ENCODE results near the gene OPN1LW.
"Not testable (repeated sequence)": the region's sequence is repeated elsewhere in the genome, so short reads cannot be mapped to it uniquely, and the experiment has no call there.

OPN1LW gene

DNA sequence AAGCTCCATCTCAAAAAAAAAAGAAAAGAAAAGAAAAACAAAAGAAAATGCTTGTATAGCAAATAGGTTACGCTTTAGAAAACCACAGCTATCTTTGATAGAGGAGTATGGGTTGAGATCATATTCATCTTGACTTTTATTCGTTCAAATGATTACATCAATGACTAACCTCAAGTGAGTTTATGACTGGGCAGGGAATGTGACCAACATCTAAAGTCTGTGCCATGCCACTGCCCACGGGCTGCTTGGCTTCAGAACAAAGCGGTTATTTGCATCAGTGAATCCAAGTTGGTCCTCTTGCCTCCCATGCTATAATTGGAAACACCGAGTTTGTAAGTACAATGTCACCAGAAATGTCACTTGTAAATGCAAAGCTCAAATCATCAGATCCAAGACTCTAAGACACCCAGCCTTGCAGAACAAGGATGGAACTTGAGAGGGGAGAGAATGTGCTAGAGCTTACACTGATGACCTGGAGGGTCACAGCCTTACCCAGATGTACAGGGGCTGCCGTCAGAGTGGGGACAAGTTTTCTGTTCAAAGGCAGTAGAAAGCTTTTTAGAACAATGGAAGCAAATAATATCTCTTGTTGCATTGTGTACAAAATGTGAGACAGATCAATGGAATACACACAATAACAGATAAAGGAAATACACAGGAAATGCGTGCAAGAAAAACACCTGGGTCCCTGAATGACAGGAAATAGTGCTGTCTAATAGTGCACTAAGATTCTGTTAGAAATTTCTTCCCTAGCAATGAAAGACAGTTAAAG is 8.4 kb upstream of the OPN1LW start:
- no peak for FAIRE-seq

DNA sequence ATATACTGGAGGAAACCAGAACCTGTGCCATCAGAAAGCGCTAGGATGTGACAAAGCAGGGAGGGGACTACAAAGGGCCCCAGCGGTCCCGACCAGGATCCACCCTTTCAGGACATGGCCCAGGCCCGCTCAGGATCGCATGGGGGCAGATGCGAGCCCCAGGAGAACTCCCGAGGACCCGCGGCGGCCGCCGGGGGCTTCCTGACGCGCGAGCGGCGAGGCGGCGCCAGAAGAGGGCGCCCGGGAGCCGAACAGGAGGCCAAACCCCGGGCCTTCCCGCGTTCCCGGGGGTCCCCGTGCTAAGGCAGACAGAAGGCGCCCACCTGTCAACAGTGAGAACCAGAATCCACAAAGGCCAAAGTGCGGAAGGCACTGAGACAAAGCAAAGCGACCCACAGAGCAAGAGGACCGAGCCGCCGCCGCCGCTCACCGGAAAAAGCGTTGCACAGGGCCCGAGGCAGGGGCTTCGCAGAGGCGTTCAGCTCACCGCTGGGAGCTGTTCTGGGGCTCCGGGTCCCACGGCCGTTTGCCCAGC is 7.3 kb upstream of the OPN1LW start:
- no peak for FAIRE-seq

DNA sequence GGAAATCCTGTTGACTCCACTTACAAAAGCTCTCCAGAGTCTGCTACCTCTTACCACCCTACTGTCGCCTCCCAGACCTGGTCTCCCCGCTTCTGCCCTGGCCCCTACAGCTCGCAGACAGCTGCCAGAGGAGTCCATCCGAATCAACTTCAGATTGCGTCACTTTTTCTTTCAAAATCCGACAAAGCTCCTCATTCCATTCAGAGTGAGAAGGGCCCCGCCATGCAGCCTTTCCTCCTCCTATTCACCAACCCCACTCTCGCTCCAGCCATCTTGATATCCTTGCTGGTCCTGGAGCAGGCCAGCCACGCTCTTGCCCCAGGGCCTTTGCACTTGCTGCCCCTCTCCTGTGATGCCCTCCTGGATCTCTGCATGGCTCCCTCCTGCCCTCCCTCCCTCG is 5.2 kb upstream of the OPN1LW start:
- FAIRE-seq: no peak

DNA sequence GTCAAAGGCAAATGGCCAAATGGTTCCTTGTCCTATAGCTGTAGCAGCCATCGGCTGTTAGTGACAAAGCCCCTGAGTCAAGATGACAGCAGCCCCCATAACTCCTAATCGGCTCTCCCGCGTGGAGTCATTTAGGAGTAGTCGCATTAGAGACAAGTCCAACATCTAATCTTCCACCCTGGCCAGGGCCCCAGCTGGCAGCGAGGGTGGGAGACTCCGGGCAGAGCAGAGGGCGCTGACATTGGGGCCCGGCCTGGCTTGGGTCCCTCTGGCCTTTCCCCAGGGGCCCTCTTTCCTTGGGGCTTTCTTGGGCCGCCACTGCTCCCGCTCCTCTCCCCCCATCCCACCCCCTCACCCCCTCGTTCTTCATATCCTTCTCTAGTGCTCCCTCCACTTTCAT is 3.8 kb upstream of the OPN1LW start:
- no peak for FAIRE-seq

DNA sequence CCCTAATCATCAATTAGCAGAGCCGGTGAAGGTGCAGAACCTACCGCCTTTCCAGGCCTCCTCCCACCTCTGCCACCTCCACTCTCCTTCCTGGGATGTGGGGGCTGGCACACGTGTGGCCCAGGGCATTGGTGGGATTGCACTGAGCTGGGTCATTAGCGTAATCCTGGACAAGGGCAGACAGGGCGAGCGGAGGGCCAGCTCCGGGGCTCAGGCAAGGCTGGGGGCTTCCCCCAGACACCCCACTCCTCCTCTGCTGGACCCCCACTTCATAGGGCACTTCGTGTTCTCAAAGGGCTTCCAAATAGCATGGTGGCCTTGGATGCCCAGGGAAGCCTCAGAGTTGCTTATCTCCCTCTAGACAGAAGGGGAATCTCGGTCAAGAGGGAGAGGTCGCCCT is 3.3 kb upstream of the OPN1LW start:
- no peak for FAIRE-seq

DNA sequence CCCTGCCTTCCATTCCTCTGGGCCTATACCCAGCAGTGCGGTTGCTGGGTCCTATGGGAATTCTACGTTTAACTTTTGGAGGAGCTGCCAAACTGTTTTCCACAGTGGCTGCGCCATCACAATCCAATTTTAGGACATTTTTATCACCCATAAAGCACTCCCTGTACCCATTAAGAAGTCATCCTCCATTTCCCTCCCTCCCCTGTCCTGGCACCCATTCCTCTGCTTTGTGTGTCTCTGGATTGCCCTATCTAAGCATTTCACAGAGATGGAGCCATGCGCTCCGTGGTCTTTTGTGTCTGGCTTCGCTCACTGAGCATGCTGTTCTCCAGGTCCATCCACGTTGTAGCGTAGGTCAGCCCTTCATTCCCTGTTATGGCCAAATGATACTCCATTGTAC is 1.7 kb upstream of the OPN1LW start:
- FAIRE-seq: no peak

DNA sequence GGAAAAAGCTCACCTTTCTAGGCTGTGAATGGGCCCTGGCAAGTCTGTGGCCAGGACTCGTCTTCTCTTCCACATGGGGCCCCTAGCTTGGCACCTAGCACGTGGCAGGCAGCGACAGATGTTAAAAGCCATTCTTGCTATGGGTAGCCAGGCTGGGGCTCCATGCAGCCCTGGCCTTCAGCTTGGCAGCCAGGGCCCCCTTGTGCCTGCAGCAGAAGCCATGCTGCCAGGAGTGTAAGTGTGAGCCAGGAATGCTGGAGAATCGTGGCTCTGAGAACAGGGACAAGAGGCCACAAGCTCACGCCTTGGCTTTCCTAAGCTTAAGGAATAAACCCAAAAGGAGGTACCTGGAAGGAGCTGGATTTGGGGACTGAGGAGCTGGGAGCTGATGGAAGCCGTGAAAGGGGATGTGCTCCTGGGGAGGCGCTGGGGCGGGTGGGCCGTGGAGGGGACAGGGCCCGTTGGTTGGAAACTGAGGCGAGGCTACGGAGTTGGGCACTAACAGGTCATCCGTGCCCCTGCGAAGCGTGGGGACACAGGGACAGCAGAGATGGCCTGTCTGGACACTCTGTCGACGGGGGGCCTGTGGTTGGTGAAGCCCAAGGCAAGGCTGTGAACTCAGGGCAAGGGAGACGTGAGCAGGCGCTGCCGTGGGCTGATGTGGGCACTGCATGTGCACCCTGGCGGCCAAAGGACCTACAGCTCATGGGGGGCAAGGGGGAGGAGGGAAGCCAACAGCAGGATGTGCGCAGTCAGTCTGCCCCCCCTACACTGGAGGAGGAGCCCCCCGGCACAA is 895 bp upstream of the OPN1LW start:
- no peak for FAIRE-seq

DNA sequence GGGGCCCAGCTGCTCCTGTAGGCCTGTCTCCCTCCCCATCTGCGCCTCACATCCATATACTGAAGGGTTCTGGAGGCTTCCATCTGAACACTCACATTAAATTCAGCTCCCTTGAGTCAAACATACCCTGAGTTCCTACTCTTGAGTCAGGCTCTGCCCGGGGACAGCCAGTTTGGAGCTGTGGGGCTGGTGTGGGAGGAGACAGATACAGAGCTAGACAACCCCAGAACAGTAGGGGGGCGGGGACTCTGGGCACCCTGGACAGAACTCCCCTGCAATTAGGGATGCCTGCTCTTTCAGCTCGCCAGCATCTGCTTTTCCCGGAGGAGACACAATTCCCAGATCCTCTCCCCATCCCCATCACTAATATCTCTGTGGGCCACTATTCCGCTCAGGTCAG is 7.0 kb downstream of the OPN1LW start:
- not testable (repeated sequence) for FAIRE-seq

DNA sequence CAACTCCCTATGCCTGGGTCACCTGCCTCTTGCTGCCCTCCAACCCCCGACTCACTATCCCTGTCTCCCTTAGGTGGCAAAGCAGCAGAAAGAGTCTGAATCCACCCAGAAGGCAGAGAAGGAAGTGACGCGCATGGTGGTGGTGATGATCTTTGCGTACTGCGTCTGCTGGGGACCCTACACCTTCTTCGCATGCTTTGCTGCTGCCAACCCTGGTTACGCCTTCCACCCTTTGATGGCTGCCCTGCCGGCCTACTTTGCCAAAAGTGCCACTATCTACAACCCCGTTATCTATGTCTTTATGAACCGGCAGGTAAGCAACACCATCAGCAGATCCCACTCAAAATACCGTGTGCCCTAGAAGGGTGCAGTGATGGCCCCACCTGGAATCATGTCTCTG is 12.2 kb downstream of the OPN1LW start:
- not testable (repeated sequence) for FAIRE-seq

DNA sequence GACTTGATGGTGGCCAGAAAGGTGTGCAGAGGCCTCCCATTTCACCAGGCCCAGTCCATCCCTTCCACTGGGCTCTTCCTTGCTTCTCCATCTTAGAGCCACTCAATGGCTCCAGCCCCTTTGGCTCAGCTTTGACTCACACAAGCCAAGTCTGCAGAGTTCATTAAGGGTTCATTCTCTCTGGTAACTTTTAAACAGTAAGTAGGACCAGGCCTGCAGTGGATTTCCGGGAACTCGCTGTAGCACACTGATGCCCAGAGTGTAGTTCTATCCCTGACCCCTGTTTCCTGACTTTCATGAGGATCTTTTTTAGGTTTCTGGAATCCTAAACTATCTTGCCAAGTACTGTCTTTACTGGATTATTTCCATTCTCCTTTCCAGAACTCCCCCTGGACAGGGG is 13.2 kb downstream of the OPN1LW start:
- FAIRE-seq: not testable (repeated sequence)

DNA sequence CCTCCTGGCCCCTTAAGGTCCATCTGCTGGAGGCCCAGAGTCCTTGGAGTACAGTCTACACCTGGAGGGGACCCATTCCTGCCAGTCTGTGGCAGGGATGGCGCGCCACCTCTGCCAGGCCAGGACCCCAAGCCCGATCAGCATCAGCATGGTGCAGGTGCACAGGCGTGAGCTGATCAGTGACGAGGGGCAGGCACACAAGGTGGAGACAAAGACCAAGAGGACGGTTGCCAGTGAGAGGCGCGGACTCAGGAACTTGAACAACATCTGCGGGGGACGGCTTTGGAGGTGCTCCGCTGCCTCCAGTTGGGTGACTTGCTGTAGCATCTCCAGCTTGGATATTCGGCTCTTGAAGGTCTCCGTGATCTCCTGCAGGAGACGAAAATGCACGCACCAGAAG is 15.3 kb downstream of the OPN1LW start:
- FAIRE-seq: not testable (repeated sequence)

DNA sequence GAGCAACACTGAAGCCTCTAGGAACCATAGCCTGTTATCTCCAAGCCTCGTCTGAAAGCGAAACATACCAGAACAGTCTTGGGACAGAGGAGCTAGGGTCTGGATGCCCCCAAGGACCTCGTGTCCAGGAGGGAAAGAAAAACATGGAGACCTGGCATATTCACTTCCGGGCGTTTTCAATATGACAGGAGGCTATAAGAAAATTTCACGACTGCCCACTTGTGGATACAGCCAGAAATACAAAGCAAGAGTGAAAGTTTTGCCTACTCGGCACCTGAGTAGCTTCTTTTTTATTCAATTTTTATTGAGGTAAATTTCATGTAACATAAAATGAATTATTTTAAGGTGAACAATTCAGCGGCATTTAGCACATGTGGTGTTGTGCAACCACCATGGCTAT is 20.9 kb downstream of the OPN1LW start:
- not testable (repeated sequence) for FAIRE-seq

DNA sequence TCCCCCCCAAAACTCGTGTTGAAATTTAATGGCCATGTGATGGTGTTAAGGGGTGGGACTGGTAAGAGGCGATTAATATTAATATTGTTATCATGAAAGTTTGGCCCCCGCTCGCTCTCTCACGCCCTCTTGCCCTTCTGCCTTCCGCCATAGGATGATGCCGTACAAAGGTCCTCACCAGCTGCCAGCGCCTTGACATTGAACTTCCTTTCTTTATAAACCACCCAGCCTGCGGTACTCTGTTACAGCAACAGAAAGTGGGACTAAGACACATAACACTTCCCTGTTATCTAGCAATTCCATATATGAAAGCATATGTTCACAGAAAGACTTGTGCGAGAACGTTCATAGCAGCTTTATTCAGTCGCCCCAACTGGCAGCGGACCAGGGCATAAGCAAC is 24.3 kb downstream of the OPN1LW start:
- not testable (repeated sequence) for FAIRE-seq

DNA sequence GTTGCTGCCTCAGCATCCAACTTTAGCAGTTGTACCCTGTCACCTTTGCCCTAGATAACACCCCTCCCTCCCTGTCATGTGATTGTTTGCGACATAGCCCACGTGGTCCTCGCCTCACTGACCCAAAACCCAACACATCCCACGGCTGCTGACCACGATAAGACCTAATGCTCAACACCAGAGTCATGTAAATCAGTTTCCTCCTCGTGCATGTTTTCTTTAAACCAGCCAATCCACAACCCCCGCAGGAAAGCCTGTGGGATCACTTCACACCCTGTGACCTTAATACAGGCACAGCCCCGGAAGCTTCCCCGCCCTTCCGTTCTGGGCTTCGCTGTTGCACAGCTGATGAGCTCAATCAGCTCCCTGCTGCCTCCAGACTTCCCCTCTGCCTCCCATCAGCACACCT is 28.5 kb downstream of the OPN1LW start:
- FAIRE-seq: not testable (repeated sequence)

DNA sequence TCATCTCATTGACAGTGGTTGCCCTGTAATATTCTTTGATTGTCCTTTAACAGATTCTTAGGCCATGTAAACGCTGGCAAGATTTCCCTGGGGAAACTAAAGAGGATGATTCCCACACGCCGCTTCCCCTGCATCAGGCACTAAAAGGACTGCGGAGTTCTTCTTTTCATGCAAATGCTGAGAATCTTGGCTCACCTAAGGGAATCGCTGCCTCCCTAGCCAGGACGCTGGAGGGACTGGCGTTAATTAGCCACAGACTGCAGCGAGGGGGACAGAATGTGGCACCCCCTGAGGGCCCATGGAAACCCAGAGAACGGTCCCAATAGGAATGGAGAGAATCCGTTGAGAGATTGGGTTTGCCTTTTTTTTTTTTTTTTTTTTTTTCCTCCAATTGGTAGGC is 30.3 kb downstream of the OPN1LW start:
- not testable (repeated sequence) for FAIRE-seq

DNA sequence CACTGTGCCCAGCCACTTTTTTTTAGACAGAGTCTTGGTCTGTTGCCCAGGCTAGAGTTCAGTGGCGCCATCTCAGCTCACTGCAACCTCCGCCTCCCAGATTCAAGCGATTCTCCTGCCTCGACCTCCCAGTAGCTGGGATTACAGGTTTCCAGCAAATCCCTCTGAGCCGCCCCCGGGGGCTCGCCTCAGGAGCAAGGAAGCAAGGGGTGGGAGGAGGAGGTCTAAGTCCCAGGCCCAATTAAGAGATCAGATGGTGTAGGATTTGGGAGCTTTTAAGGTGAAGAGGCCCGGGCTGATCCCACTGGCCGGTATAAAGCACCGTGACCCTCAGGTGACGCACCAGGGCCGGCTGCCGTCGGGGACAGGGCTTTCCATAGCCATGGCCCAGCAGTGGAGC is 38.3 kb downstream of the OPN1LW start, which contains the start of gene OPN1MW:
TSS of gene OPN1MW (plus strand) at position 301 of the 400 bp plus-strand sequence. CDS start at position 383, 82 bp downstream.
- FAIRE-seq: not testable (repeated sequence)

DNA sequence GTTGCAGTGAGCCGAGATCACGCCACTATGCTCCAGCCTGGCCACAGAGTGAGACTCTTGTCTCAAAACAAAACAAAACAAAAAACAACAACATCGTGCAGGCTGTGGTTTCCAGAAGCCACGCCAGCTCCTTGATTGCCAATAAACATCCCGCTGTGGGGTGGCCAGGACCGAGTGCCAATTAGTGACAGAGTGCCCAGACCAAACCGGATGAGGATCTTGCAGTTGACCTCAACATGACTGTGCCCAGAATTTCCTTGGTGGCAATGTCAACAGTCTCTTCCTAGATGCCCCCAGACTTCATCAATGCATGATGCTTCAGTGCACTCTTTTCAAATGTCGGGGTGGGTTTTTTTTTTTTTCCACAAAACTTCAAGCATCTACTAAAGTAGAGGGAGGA is 39.8 kb downstream of the OPN1LW start:
- not testable (repeated sequence) for FAIRE-seq

DNA sequence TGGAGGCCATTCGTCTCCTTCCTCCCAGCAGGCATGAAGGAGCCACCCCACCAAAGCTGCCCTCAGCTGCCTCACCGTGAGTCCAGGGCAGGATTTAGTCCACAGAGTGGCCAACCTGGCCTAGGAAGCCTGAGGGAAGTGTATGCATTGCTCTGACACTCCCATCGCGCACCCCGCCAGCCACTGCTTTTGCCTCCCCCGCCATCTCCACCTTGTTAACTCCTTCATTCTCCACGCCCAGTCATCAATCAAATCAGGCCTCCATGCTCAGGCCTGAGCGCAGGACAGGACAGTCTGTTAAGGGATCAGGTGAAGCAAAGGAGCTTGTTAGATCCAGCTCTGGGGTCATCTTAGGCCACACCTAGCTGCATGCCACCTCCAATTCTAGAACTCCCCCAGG is 48.8 kb downstream of the OPN1LW start:
- not testable (repeated sequence) for FAIRE-seq

DNA sequence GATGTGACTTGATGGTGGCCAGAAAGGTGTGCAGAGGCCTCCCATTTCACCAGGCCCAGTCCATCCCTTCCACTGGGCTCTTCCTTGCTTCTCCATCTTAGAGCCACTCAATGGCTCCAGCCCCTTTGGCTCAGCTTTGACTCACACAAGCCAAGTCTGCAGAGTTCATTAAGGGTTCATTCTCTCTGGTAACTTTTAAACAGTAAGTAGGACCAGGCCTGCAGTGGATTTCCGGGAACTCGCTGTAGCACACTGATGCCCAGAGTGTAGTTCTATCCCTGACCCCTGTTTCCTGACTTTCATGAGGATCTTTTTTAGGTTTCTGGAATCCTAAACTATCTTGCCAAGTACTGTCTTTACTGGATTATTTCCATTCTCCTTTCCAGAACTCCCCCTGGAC is 50.3 kb downstream of the OPN1LW start:
- FAIRE-seq: not testable (repeated sequence)

DNA sequence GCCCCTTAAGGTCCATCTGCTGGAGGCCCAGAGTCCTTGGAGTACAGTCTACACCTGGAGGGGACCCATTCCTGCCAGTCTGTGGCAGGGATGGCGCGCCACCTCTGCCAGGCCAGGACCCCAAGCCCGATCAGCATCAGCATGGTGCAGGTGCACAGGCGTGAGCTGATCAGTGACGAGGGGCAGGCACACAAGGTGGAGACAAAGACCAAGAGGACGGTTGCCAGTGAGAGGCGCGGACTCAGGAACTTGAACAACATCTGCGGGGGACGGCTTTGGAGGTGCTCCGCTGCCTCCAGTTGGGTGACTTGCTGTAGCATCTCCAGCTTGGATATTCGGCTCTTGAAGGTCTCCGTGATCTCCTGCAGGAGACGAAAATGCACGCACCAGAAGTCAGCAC is 52.4 kb downstream of the OPN1LW start:
- not testable (repeated sequence) for FAIRE-seq
